Thyroid gland (tissue), 4 donors: Measurements from ENCODE around the gene ZBED4. TPM values are rescaled to one million over a fixed set of nuclear protein-coding genes. Genes with fewer than 3 reads are reported as not detected.

Experiments
- DNase-seq, 2 donors: peaks; one replicate each; pipeline ENCODE4 v3.0.0-alpha.2; 2019
- H3K27ac ChIP-seq, 3 donors: fragments of 200-600 bp; sonication (generic); 1 replicate in 2 of 3; 2 replicates in 1 of 3; pipeline ENCODE4 v1.5.1; 2016 to 2019; ENCODE audit warnings: mild to moderate bottlenecking in 1 of 3, moderate library complexity in 1 of 3
- H3K27me3 ChIP-seq: fragments of 200-600 bp; sonication (generic); one replicate; pipeline ENCODE4 v1.5.1; 2019
- H3K36me3 ChIP-seq, 2 donors: fragments of 200-600 bp; sonication (generic); one replicate each; pipeline ENCODE4 v1.5.1; 2016 to 2019
- H3K4me1 ChIP-seq, 2 donors: fragments of 200-600 bp; sonication (generic); one replicate each; pipeline ENCODE4 v1.5.1; 2017 to 2019
- H3K4me3 ChIP-seq, 3 donors: fragments of 200-600 bp; sonication (generic); replicated peaks in 1 of 3; 1 replicate in 2 of 3; 2 replicates in 1 of 3; pipeline ENCODE4 v1.5.1; 2016; ENCODE audit warnings: mild to moderate bottlenecking in 1 of 3
- H3K9me3 ChIP-seq: fragments of 200-600 bp; sonication (generic); one replicate; pipeline ENCODE4 v1.5.1; 2017
- POLR2A ChIP-seq, 2 donors: fragments of 450-650 bp; IDR thresholded peaks; one replicate each; pipeline ENCODE4 v1.6.1; 2017; ENCODE audit warnings: antibody characterized with exemption in 2 of 2, mild to moderate bottlenecking in 2 of 2, moderate library complexity in 1 of 2
- WGBS, 2 donors: methylation state at CpG; one replicate each; pipeline ENCODE4 v1.1.5; 2017; 5-methylcytosine and 5-hydroxymethylcytosine counted together
- intact Hi-C: fragments of 100-400 bp; cut with DNase I; formaldehyde crosslinking; loops from one replicate; pipeline ENCODE4 v1.15.1; 2023
- total RNA-seq, 4 donors: library from RNA; depleted of rRNA; stranded (reverse); fragments of >200 nt; gene quantifications; one replicate each; pipeline ENCODE4 v1.2.3, GENCODE V29; 2016
- TF ChIP-seq, protein P1 (sequence below), 6 experiments: fragments of 200-600 bp in 3 of 6; fragments of 450-650 bp in 3 of 6; sonication (generic) in 3 of 6; IDR thresholded peaks; one replicate each; pipeline ENCODE4 v1.5.1; 2016 to 2019; ENCODE audit warnings: antibody characterized with exemption in 6 of 6, mild to moderate bottlenecking in 2 of 6, inconsistent platforms in 1 of 6, moderate library complexity in 1 of 6

Gene ZBED4, protein sequence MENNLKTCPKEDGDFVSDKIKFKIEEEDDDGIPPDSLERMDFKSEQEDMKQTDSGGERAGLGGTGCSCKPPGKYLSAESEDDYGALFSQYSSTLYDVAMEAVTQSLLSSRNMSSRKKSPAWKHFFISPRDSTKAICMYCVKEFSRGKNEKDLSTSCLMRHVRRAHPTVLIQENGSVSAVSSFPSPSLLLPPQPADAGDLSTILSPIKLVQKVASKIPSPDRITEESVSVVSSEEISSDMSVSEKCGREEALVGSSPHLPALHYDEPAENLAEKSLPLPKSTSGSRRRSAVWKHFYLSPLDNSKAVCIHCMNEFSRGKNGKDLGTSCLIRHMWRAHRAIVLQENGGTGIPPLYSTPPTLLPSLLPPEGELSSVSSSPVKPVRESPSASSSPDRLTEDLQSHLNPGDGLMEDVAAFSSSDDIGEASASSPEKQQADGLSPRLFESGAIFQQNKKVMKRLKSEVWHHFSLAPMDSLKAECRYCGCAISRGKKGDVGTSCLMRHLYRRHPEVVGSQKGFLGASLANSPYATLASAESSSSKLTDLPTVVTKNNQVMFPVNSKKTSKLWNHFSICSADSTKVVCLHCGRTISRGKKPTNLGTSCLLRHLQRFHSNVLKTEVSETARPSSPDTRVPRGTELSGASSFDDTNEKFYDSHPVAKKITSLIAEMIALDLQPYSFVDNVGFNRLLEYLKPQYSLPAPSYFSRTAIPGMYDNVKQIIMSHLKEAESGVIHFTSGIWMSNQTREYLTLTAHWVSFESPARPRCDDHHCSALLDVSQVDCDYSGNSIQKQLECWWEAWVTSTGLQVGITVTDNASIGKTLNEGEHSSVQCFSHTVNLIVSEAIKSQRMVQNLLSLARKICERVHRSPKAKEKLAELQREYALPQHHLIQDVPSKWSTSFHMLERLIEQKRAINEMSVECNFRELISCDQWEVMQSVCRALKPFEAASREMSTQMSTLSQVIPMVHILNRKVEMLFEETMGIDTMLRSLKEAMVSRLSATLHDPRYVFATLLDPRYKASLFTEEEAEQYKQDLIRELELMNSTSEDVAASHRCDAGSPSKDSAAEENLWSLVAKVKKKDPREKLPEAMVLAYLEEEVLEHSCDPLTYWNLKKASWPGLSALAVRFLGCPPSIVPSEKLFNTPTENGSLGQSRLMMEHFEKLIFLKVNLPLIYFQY
- total RNA-seq: 10 to 100 TPM in 3 of 4 donors, 1 to 10 TPM in 1; 9.4 to 15.8 (median 10.1) TPM

DNA sequence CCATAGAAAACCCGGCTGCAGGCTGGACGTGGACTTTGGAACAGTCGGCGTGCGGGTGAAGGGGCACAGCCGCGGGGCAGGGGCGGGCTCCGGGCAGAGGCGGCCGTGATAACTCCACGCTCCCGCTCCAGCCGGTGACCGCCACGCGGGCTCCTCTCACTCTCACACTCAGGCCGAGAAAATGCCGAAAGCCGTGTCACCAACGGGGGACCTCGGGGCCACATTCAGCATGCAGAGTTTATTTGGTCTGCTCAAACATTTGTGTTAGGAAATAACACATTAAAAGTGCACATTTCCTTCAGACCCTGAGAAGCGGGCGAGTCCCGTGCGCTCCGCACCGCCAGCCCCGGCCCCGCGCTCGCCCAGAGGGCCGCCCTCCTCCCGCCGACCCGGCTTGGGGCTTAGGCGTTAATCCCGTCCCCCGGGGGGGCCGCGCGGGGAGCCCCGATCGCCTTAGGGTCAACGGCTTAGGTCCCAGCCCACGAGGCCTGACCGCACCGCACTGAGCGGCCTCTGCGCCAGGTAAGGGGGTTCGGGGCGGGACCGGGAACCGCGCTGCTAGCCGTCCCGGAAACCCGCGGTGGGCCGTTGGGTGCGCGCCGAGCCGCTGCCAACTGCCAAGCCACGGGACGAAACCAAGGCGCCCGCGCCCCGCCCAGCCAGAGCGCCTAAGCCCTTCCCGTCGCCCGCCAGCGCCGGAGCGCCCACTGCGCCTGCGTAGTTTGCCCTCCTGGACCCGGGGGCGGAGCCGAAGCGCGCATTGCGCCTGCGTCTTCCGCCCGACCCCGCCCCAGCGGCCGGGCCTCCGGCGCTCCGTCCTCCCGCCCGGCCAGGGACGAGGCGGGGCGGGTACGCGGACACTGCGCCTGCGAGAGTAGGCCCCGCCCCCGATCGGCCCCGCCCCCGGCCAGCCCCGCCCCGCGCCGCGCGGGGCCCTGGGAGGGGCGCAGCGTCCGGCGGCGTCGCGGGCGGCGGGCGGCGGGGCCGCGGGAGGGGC lies at the start of gene ZBED4:
TSS of gene ZBED4 (plus strand) at position 947 of the 997 bp plus-strand sequence. CDS start 29,819 bp downstream, outside the sequence.
- no peaks in the 10 kb centered on the region for H3K9me3 ChIP-seq
- intact Hi-C loops: loop anchor here (10.0 kb wide), 1 partner anchor 62 kb away; the partner anchor contains the start of genes ALG12 and CRELD2
- peaks cover 38% of the 10 kb centered on the region in 2 donors for H3K4me1 ChIP-seq
- H3K27me3 ChIP-seq: peaks cover 18% of the 10 kb centered on the region
- peak within 1 kb of the TSS; percentile 65 to 91 (median 72) for H3K4me3 ChIP-seq
- peak within 1 kb of the TSS; percentile 63 to 95 (median 91) for H3K27ac ChIP-seq
- H3K36me3 ChIP-seq: no peaks in the 10 kb centered on the region
- TF ChIP-seq, protein P1, sequence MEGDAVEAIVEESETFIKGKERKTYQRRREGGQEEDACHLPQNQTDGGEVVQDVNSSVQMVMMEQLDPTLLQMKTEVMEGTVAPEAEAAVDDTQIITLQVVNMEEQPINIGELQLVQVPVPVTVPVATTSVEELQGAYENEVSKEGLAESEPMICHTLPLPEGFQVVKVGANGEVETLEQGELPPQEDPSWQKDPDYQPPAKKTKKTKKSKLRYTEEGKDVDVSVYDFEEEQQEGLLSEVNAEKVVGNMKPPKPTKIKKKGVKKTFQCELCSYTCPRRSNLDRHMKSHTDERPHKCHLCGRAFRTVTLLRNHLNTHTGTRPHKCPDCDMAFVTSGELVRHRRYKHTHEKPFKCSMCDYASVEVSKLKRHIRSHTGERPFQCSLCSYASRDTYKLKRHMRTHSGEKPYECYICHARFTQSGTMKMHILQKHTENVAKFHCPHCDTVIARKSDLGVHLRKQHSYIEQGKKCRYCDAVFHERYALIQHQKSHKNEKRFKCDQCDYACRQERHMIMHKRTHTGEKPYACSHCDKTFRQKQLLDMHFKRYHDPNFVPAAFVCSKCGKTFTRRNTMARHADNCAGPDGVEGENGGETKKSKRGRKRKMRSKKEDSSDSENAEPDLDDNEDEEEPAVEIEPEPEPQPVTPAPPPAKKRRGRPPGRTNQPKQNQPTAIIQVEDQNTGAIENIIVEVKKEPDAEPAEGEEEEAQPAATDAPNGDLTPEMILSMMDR (IDR thresholded peaks at IDR 0.05): no peak
- peak in 1 of 2 donors; percentile 87 for TF ChIP-seq POLR2A (IDR thresholded peaks at IDR 0.05)
- 2 to 3% methylated on average over 7 to 32 of the region's 127 CpGs for WGBS, 2 donors
- peak; percentile 97 to 98 for DNase-seq

DNA sequence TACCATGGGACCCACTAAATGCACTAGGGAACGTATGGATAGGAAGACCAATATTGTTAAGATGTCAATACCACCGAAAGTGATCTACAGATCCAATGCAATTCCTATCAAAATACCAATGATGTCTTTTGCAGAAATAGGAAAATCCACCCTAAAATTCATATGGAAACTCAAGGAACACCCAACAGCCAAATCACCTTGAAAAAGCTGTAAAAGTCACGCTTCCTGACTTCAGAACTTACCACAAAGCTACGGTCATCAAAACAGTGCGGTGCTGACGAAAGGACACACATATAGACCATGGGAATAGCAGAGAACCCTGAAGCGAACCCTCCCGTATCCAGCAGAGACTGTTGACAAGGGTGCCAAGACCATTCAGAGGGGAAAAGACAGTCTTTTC lies 46.5 kb upstream of the ZBED4 start:
- H3K9me3 ChIP-seq: no peaks in the 10 kb centered on the region
- H3K27me3 ChIP-seq: no peaks in the 10 kb centered on the region
- DNase-seq: no peak
- peaks cover 0 to 10% of the 10 kb centered on the region in 2 donors for H3K36me3 ChIP-seq
- intact Hi-C loops: no loop called here
- WGBS, 2 donors: 96 to 97% methylated on average over 8 of the region's 8 CpGs
- no peak overlapping the region for H3K4me3 ChIP-seq
- H3K4me1 ChIP-seq: peaks cover 12 to 20% of the 10 kb centered on the region in 2 donors
- TF ChIP-seq, protein P1 (IDR thresholded peaks at IDR 0.05): no peak
- TF ChIP-seq POLR2A (IDR thresholded peaks at IDR 0.05): no peak
- no peak overlapping the region for H3K27ac ChIP-seq

DNA sequence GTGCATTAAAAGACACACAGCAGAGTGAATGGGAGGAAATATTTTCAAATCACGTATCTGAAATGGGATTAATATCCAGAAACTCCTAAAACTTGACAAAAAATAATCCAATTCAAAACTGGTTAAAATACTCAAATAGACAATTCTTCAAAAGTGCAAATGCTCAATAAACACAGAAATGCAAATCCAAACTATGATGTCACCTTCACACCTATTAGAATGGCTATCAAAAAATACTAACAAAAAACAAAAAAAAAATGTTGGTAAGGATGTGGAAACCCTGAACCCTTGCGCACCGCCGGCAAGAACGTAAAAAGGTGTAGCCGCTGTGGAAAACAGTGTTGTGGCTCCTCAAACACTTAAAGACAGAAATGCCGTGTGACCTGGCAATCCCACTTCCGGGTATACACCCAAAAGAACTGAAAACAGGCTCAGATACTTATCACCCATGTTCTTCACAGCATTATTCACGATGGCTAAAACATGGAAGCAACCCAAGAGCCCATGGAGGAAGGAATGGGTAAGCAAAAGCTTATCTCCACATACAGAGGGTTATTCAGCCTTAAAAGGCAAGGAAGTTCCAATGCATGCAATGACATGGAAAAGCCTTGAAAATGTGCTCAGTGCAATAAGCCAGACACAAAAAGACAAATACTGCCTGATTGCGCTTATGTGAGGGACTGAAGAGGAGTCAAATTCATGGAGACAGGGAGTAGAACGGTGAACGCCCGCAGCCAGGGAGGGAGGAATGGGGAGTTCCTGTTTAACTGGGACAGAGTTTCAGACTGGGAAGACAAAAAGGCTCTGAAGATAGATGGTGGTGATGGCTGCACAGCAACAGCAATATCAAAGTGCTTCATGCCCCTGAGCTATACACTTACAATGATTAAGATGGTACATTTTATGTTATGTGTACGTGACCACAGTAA lies 45.6 kb upstream of the ZBED4 start:
- intact Hi-C loops: no loop called here
- Histone ChIP-seq H3K27me3 (no peaks in the 10 kb centered on the region), H3K27ac (no peak overlapping the region), H3K9me3 (no peaks in the 10 kb centered on the region), H3K36me3 (peaks cover 0 to 5% of the 10 kb centered on the region in 2 donors), H3K4me1 (peaks cover 12 to 20% of the 10 kb centered on the region in 2 donors), H3K4me3 (no peak overlapping the region)
- WGBS, 2 donors: 90 to 91% methylated on average over 14 of the region's 14 CpGs
- no peak for DNase-seq
- no peak for TF ChIP-seq POLR2A (IDR thresholded peaks at IDR 0.05)
- TF ChIP-seq, protein P1 (IDR thresholded peaks at IDR 0.05): no peak
